GM12878 (cell line): ENCODE measurements around the gene A1BG.

Experiments
- CBX3 ChIP-seq: fragments of 200-600 bp; sonication (generic); IDR thresholded peaks from 2 replicates; pipeline ENCODE4 v1.6.1; 2016; ENCODE audit warnings: low read depth, borderline replicate concordance
- ESRRA ChIP-seq: IDR thresholded peaks from 2 replicates; pipeline ENCODE4 v1.6.1; 2012; ENCODE audit warnings: mild to moderate bottlenecking, low read length, improper control_type of control experiment
- EZH2 ChIP-seq: IDR thresholded peaks from 2 replicates; pipeline ENCODE4 v1.6.1; 2012; ENCODE audit warnings: low read depth, mild to moderate bottlenecking, control low read depth, inconsistent platforms, low read length, borderline replicate concordance; ENCODE audit not compliant: control insufficient read depth
- FOXM1 ChIP-seq: IDR thresholded peaks from 2 replicates; pipeline ENCODE4 v1.6.1; 2012; ENCODE audit warnings: low read depth, mild to moderate bottlenecking, inconsistent platforms, low read length, moderate library complexity
- HDAC2 ChIP-seq: fragments of 200-600 bp; sonication (generic); IDR thresholded peaks from 2 replicates; pipeline ENCODE4 v1.6.1; 2017
- POLR2AphosphoS5 ChIP-seq: IDR thresholded peaks from 2 replicates; pipeline ENCODE4 v1.6.1; 2011; ENCODE audit warnings: mild to moderate bottlenecking, low read length, inconsistent platforms
- SIN3A ChIP-seq: IDR thresholded peaks from 2 replicates; pipeline ENCODE4 v1.6.1; 2012; ENCODE audit warnings: low read depth, low read length, improper control_type of control experiment
- ZBED1 ChIP-seq: IDR thresholded peaks from 2 replicates; pipeline ENCODE4 v1.6.1; 2016; ENCODE audit warnings: borderline replicate concordance
- ZNF274 ChIP-seq: IDR thresholded peaks from one replicate; pipeline ENCODE4 v1.8.0; 2011; ENCODE audit not compliant: insufficient read length, insufficient read depth
- TF ChIP-seq, protein P1 (sequence below), 3 experiments: IDR thresholded peaks in 2 of 3; conservative IDR thresholded peaks in 1 of 3; 2 replicates each; pipeline ENCODE4 v1.5.1; 2011; ENCODE audit warnings: low read depth in 3 of 3, low read length in 3 of 3, mild to moderate bottlenecking in 3 of 3, control low read depth in 2 of 3, moderate library complexity in 2 of 3, inconsistent platforms in 1 of 3, mixed read lengths in 1 of 3; ENCODE audit not compliant: control insufficient read depth in 2 of 3, insufficient read depth in 1 of 3; ENCODE audit errors: extremely low read depth in 1 of 3
- TF ChIP-seq, protein P2 (sequence below): IDR thresholded peaks from 2 replicates; pipeline ENCODE4 v1.6.1; 2012; ENCODE audit warnings: low read depth, low read length, improper control_type of control experiment
- TF ChIP-seq, protein P3 (sequence below): IDR thresholded peaks from 2 replicates; pipeline ENCODE4 v1.6.1; 2012; ENCODE audit warnings: mild to moderate bottlenecking, low read depth, low read length

GRCh38 chr19:58386576-58387337 is 33.5 kb upstream of the A1BG start, which contains the start of gene RPS5:
- TF ChIP-seq ZBED1 (0 out of 2 replicates have a peak, but pooled peaks have one; percentile 35), SIN3A (no peak; the same call in 1 of the 2 replicates), HDAC2 (no peak), POLR2AphosphoS5 (peak; percentile 99), EZH2 (no peak), ZNF274 (no peak), ESRRA (no peak), FOXM1 (no peak; the same call in 1 of the 2 replicates), CBX3 (no peak)
- TF ChIP-seq, protein P1, sequence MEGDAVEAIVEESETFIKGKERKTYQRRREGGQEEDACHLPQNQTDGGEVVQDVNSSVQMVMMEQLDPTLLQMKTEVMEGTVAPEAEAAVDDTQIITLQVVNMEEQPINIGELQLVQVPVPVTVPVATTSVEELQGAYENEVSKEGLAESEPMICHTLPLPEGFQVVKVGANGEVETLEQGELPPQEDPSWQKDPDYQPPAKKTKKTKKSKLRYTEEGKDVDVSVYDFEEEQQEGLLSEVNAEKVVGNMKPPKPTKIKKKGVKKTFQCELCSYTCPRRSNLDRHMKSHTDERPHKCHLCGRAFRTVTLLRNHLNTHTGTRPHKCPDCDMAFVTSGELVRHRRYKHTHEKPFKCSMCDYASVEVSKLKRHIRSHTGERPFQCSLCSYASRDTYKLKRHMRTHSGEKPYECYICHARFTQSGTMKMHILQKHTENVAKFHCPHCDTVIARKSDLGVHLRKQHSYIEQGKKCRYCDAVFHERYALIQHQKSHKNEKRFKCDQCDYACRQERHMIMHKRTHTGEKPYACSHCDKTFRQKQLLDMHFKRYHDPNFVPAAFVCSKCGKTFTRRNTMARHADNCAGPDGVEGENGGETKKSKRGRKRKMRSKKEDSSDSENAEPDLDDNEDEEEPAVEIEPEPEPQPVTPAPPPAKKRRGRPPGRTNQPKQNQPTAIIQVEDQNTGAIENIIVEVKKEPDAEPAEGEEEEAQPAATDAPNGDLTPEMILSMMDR (IDR thresholded peaks at IDR 0.05 in 2 of 3, conservative IDR thresholded peaks at IDR 0.05 in 1 of 3; ENCODE audit: control insufficient read depth in 2 of 3, extremely low read depth in 1 of 3, insufficient read depth in 1 of 3, low read depth in 3 of 3, low read length in 3 of 3), result no peak
- TF ChIP-seq, protein P2, sequence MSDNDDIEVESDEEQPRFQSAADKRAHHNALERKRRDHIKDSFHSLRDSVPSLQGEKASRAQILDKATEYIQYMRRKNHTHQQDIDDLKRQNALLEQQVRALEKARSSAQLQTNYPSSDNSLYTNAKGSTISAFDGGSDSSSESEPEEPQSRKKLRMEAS, result peak; percentile 92
- TF ChIP-seq, protein P3, sequence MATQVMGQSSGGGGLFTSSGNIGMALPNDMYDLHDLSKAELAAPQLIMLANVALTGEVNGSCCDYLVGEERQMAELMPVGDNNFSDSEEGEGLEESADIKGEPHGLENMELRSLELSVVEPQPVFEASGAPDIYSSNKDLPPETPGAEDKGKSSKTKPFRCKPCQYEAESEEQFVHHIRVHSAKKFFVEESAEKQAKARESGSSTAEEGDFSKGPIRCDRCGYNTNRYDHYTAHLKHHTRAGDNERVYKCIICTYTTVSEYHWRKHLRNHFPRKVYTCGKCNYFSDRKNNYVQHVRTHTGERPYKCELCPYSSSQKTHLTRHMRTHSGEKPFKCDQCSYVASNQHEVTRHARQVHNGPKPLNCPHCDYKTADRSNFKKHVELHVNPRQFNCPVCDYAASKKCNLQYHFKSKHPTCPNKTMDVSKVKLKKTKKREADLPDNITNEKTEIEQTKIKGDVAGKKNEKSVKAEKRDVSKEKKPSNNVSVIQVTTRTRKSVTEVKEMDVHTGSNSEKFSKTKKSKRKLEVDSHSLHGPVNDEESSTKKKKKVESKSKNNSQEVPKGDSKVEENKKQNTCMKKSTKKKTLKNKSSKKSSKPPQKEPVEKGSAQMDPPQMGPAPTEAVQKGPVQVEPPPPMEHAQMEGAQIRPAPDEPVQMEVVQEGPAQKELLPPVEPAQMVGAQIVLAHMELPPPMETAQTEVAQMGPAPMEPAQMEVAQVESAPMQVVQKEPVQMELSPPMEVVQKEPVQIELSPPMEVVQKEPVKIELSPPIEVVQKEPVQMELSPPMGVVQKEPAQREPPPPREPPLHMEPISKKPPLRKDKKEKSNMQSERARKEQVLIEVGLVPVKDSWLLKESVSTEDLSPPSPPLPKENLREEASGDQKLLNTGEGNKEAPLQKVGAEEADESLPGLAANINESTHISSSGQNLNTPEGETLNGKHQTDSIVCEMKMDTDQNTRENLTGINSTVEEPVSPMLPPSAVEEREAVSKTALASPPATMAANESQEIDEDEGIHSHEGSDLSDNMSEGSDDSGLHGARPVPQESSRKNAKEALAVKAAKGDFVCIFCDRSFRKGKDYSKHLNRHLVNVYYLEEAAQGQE, result no peak
